Choroid plexus epithelial cell (primary cell): ENCODE measurements around the gene STK38.

Source experiments
- DNase-seq: peaks from one replicate; pipeline ENCODE4 v3.0.0-alpha.2; 2010; ENCODE audit warnings: low read depth
- H3K4me3 ChIP-seq: 2 replicates; pipeline ENCODE4 v1.5.1; 2011; ENCODE audit warnings: low read depth, mild to moderate bottlenecking, control low read depth, low read length, moderate library complexity
- TF ChIP-seq, protein P1 (sequence below): conservative IDR thresholded peaks from 2 replicates; pipeline ENCODE4 v1.5.1; 2011; ENCODE audit warnings: low read depth, mild to moderate bottlenecking, control low read depth, inconsistent platforms, low read length, moderate library complexity

Gene STK38

DNA sequence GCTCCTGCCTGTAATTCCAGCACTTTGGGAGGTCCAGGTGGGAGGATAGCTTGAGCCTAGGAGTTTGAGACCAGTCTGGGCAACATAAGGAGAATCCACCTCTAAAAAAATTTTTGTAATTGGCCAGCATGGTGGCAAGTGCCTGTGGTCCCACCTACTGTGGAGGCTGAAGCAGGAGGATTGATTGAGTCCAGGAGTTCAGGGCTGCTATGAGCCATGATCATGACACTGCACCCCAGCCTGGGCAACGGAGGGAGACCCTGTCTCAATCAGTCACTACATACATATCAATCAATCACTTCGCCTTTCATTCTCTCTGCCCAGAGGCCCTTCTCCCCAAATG, 1.1 kb upstream of the STK38 start:
- no peak overlapping the region for H3K4me3 ChIP-seq
- DNase-seq = no peak
- TF ChIP-seq, protein P1, sequence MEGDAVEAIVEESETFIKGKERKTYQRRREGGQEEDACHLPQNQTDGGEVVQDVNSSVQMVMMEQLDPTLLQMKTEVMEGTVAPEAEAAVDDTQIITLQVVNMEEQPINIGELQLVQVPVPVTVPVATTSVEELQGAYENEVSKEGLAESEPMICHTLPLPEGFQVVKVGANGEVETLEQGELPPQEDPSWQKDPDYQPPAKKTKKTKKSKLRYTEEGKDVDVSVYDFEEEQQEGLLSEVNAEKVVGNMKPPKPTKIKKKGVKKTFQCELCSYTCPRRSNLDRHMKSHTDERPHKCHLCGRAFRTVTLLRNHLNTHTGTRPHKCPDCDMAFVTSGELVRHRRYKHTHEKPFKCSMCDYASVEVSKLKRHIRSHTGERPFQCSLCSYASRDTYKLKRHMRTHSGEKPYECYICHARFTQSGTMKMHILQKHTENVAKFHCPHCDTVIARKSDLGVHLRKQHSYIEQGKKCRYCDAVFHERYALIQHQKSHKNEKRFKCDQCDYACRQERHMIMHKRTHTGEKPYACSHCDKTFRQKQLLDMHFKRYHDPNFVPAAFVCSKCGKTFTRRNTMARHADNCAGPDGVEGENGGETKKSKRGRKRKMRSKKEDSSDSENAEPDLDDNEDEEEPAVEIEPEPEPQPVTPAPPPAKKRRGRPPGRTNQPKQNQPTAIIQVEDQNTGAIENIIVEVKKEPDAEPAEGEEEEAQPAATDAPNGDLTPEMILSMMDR = no peak

DNA sequence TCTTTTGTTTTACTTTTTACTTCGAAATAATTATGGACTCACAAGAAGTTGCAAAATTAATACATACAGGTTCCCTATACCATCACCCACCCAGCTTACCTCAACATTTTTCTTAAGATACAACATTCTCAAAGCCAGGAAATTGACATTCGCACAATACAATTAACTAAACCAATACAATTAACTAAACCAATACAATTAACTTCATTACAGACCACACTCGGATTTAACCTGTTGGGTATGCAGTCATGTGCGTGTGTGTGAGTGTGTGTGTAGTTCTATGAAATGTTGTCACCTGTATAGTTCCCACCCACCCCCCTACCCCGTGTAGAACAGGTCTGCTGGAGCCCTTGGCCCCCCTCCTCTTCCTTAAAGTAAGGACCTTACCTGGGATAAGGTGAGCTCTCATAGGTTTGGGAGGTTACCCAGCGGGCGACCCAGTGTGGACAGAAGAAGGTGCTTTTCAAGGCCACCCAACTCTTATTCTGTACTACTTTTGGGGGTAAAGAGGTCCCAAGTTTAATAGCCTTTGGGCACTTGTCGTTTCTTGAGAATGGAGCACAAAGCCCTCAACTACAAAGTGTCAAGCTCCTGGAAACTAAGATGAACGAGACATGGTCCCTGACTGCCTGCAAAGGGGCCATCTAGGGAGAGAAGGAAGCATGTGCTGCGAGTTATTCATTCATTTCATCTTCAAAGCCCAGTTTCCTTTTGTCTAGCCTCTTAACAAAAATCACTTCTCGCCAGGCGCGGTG, 544 bp upstream of the STK38 start:
- peak overlapping the region; percentile 97 for H3K4me3 ChIP-seq
- no peak for DNase-seq
- TF ChIP-seq, protein P1 = no peak

DNA sequence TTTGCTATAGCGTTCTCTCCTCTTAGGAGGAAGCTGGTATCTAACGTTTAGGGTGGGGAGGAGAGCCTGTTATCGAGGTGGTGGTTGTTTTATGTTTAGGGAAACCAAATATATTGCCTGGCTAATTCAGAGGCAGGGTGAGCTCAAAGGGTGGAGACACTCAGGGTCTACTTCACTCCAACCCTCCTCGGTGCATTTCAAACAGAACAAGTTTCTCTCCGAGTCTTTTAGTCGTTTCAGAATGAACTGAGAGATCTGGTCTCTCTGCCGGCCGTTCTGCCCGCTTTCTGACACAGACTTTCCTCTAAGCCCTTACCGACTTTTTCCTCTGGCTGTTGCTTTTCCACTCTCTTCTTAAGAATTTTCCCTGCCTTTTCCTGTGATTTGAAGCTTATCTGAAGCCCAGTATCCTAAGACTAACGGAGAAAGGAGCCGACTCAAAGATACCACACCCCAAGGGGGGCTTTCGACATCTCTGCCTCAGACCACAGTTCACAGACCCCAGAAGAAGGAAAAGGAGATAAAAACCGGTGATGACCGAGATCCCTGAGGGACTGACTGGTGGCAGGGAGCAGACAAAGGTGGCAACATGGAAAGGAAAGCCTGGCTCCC, 865 bp downstream of the STK38 start:
- peak; percentile 50 for DNase-seq
- TF ChIP-seq, protein P1 = no peak
- H3K4me3 ChIP-seq = peak overlapping the region; percentile 97

DNA sequence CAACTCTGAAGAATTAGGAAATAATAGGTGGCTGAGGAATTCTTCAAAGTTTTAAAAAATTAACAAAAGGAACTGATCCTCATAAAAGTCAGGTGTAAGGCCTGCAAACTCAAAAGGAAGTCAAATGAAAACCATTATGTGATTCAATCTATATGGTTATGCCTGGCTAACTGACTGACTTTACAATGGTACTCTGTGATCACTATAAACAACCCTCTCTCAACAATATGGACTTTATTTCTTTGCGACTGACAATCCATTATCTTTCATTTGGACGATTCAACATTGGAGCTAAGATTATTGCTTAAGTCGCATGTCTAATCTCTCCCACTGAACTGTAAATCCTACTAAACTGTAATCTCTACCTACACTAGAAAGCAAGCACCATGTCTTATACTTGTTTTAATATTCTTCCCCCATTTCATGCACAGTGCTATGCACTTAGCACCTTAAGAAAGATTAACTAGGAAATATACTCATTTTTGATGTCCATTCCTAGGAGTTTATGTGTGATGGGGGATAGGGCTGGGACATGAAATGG, 1.4 kb downstream of the STK38 start:
- peak overlapping the region; percentile 97 for H3K4me3 ChIP-seq
- TF ChIP-seq, protein P1 = no peak
- no peak for DNase-seq

DNA sequence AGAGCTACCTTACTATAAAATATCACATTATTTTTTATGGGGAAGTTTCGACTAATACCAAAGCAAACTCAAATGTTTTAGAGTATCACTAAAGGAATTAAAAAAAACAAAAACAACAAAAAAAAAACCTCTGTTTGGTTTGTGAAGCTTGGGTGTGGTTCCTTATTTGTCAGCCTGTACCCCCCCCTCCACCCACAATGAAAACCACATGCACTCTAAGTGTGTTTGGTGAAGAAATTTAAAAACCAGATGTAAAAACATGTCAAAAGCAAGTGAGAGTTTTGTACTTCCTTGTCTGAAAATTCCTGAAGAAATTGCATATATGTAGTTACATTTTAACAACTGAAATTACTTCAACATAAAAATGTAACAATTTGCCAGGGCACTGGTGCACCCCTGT, 3.1 kb downstream of the STK38 start:
- TF ChIP-seq, protein P1 = no peak
- H3K4me3 ChIP-seq = no peak overlapping the region
- DNase-seq = no peak

DNA sequence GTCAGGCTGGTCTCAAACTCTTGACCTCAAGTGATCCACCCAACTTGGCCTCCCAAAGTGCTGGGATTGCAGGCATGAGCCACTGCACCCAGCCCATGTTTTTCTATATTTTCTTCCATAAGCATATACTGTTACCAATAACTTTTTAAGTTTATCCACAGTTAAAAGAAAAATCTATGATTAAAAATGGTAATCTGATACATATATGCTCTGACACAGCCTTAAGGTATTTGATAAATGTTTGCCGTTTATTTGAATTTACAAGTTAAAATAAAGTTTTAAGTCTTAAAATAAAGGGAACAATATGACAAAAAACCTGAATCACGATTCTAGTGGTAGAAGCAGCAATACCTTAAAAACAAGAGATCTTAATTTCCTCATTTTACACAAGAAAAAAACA, 5.2 kb downstream of the STK38 start:
- no peak for DNase-seq
- TF ChIP-seq, protein P1 = no peak
- no peak overlapping the region for H3K4me3 ChIP-seq
